Bronchial epithelial cell (primary cell): ENCODE results near the gene C11orf42. TPM values are rescaled to one million over a fixed set of nuclear protein-coding genes. Genes with fewer than 3 reads are reported as not detected.

Experiments used
- DNase-seq: peaks from one replicate; pipeline ENCODE4 v3.0.0-alpha.2; 2010; ENCODE audit warnings: low read depth
- FAIRE-seq: peaks from 2 replicates; lab custom pipeline; 2011; peaks lifted over from hg19 to GRCh38; lab: Jason Lieb, UNC
- H3K27me3 ChIP-seq: 2 replicates; pipeline ENCODE4 v1.5.1; 2011; ENCODE audit warnings: low read length; ENCODE audit not compliant: control insufficient read depth, insufficient read depth
- H3K36me3 ChIP-seq: 2 replicates; pipeline ENCODE4 v1.5.1; 2011; ENCODE audit warnings: low read length; ENCODE audit not compliant: control insufficient read depth, insufficient read depth
- H3K4me3 ChIP-seq: 2 replicates; pipeline ENCODE4 v1.5.1; 2011; ENCODE audit warnings: mild to moderate bottlenecking, low read depth, low read length, control low read depth
- CTCF ChIP-seq: IDR thresholded peaks from 2 replicates; pipeline ENCODE4 v1.5.1; 2011; ENCODE audit warnings: mild to moderate bottlenecking, moderate library complexity, low read length, control low read depth, inconsistent platforms; ENCODE audit not compliant: insufficient read depth, severe bottlenecking
- total RNA-seq: library from RNA; depleted of rRNA; stranded (reverse); fragments of >200 nt; gene quantifications from 2 replicates; pipeline ENCODE4 v1.2.1, GENCODE V29; 2014

Gene C11orf42
- total RNA-seq = not detected in 2 replicates

GRCh38 chr11:6205366-6205765, at the start of gene C11orf42:
Gene C11orf42, plus strand, starts transcription at chr11:6205557. Its CDS starts 59 bp downstream, at chr11:6205616.
- Histone ChIP-seq H3K4me3 (no peak within 1 kb of the TSS), H3K27me3 (no peaks in the 10 kb centered on the region), H3K36me3 (peaks cover 4% of the 10 kb centered on the region)
- FAIRE-seq = peak; percentile 72
- DNase-seq = no peak
- TF ChIP-seq CTCF = no peak

GRCh38 chr11:6156628-6157359, 48.6 kb upstream of the C11orf42 start:
- H3K36me3 ChIP-seq = no peaks in the 10 kb centered on the region
- DNase-seq (no peak), FAIRE-seq (peak; percentile 64)
- no peak overlapping the region for H3K4me3 ChIP-seq
- TF ChIP-seq CTCF = no peak
- H3K27me3 ChIP-seq = no peaks in the 10 kb centered on the region

- TF ChIP-seq CTCF = no peak
- no peaks in the 10 kb centered on the region for H3K36me3 ChIP-seq
- no peak within 1 kb of the TSS for H3K4me3 ChIP-seq
- DNase-seq (no peak), FAIRE-seq (no peak)
- no peaks in the 10 kb centered on the region for H3K27me3 ChIP-seq
Measured at GRCh38 chr11:6170226-6170625, 35.1 kb upstream of the C11orf42 start, which contains the start of gene OR52B2. Gene OR52B2, minus strand, starts transcription at chr11:6170326. Its CDS starts 0 bp downstream, at chr11:6170326.

GRCh38 chr11:6175440-6175839, 29.9 kb upstream of the C11orf42 start:
- DNase-seq (no peak), FAIRE-seq (no peak)
- no peaks in the 10 kb centered on the region for H3K27me3 ChIP-seq
- no peaks in the 10 kb centered on the region for H3K36me3 ChIP-seq
- no peak overlapping the region for H3K4me3 ChIP-seq
- TF ChIP-seq CTCF = no peak

GRCh38 chr11:6191742-6192141, 13.6 kb upstream of the C11orf42 start:
- Histone ChIP-seq H3K36me3 (no peaks in the 10 kb centered on the region), H3K4me3 (no peak overlapping the region), H3K27me3 (no peaks in the 10 kb centered on the region)
- DNase-seq (no peak), FAIRE-seq (no peak)
- TF ChIP-seq CTCF = no peak
